Hepatocyte (in vitro differentiated cells): Measurements from ENCODE around the gene ZNF229.

ENCODE experiments used
- CTCF ChIP-seq: fragments of 200-600 bp; sonication (generic); IDR thresholded peaks from 2 replicates; pipeline ENCODE4 v1.5.1; 2016; ENCODE audit warnings: antibody characterized with exemption, mild to moderate bottlenecking; ENCODE audit not compliant: poor library complexity
- EZH2 ChIP-seq: fragments of 200-600 bp; sonication (generic); IDR thresholded peaks from 2 replicates; pipeline ENCODE4 v1.6.1; 2016; ENCODE audit warnings: antibody characterized with exemption, mild to moderate bottlenecking, borderline replicate concordance
- EZH2phosphoT487 ChIP-seq: fragments of 200-600 bp; sonication (generic); IDR thresholded peaks from one replicate; pipeline ENCODE4 v1.6.1; 2018; ENCODE audit warnings: antibody characterized with exemption, mild to moderate bottlenecking, low read depth, moderate library complexity; ENCODE audit not compliant: unreplicated experiment, severe bottlenecking

GRCh38 chr19:44451687-44452086 is 3.4 kb upstream of the ZNF229 start:
- no peak for TF ChIP-seq EZH2
- no peak for TF ChIP-seq CTCF
- TF ChIP-seq EZH2phosphoT487, result no peak
